CD4-positive, CD25-positive, alpha-beta regulatory T cell (primary cell): Measurements from ENCODE around the gene MRPL24. TPM values are rescaled to one million over a fixed set of nuclear protein-coding genes. Genes with fewer than 3 reads are reported as not detected.

Experiments
- ATAC-seq, 2 donors: fragments of 150-1000 bp; cut with Tn5 transposase; one replicate each; pipeline ENCODE4 v1.10.0; 2021; ENCODE audit warnings: low read depth in 2 of 2, moderate number of reproducible peaks in 2 of 2, moderate library complexity in 1 of 2
- DNase-seq, 3 donors: peaks; one replicate each; pipeline versions ENCODE4 v3.0.0 to v3.0.0-alpha.2; 2012 to 2022; ENCODE audit warnings: mixed read lengths in 1 of 3
- H3K27ac ChIP-seq: one replicate; pipeline ENCODE4 v1.7.0; 2013; ENCODE audit warnings: mild to moderate bottlenecking, low read length; ENCODE audit not compliant: insufficient read depth, poor library complexity, severe bottlenecking
- H3K27me3 ChIP-seq: one replicate; pipeline ENCODE4 v1.7.0; 2013; ENCODE audit warnings: low read length; ENCODE audit not compliant: control insufficient read depth, insufficient read depth
- H3K36me3 ChIP-seq: one replicate; pipeline ENCODE4 v1.7.0; 2013; ENCODE audit warnings: mild to moderate bottlenecking, low read length, moderate library complexity; ENCODE audit not compliant: control insufficient read depth, insufficient read depth
- H3K4me1 ChIP-seq: 2 replicates; pipeline ENCODE4 v1.7.0; 2013; ENCODE audit warnings: mild to moderate bottlenecking, low read length; ENCODE audit not compliant: insufficient read depth, control insufficient read depth, poor library complexity, severe bottlenecking
- H3K4me3 ChIP-seq: one replicate; pipeline ENCODE4 v1.7.0; 2013; ENCODE audit warnings: low read depth, mild to moderate bottlenecking, low read length, moderate library complexity
- H3K9me3 ChIP-seq, 2 experiments: 1 replicate in 1 of 2; 2 replicates in 1 of 2; pipeline ENCODE4 v1.7.0; 2013; ENCODE audit warnings: low read length in 2 of 2, mild to moderate bottlenecking in 1 of 2, moderate library complexity in 1 of 2; ENCODE audit not compliant: control insufficient read depth in 2 of 2
- H3K27ac Mint-ChIP-seq, 3 donors: one replicate each; pipeline ENCODE4 v1.8.0; 2020 to 2022; ENCODE audit warnings: mild to moderate bottlenecking in 3 of 3, mixed read lengths in 3 of 3, moderate library complexity in 2 of 3
- H3K27me3 Mint-ChIP-seq: one replicate; pipeline ENCODE4 v1.8.0; 2022; ENCODE audit warnings: mild to moderate bottlenecking, mixed read lengths
- H3K36me3 Mint-ChIP-seq: one replicate; pipeline ENCODE4 v1.8.0; 2020; ENCODE audit warnings: mixed read lengths
- H3K4me1 Mint-ChIP-seq, 4 donors: one replicate each; pipeline ENCODE4 v1.8.0; 2020 to 2022; ENCODE audit warnings: mixed read lengths in 4 of 4, mild to moderate bottlenecking in 1 of 4
- H3K4me3 Mint-ChIP-seq, 4 donors: one replicate each; pipeline ENCODE4 v1.8.0; 2020 to 2022; ENCODE audit warnings: mild to moderate bottlenecking in 4 of 4, mixed read lengths in 4 of 4, moderate library complexity in 3 of 4
- H3K9me3 Mint-ChIP-seq, 7 donors: one replicate each; pipeline ENCODE4 v1.8.0; 2020 to 2022; ENCODE audit warnings: mixed read lengths in 7 of 7, mild to moderate bottlenecking in 3 of 7, moderate library complexity in 2 of 7
- polyA plus RNA-seq, 4 donors: library from polyadenylated mRNA; unstranded; fragments of 300-500 nt; fragmentation: Illumina TruSeq; gene quantifications; one replicate each; pipeline ENCODE4 v1.2.3, GENCODE V29; 2021
- total RNA-seq: library from RNA; stranded (reverse); gene quantifications from one replicate; pipeline ENCODE4 v1.2.3, GENCODE V29; 2022

The MRPL24 gene
- total and polyA plus RNA-seq, 5 donors from 2014 or later = 18.2 to 86.4 (median 77.7) TPM

DNA sequence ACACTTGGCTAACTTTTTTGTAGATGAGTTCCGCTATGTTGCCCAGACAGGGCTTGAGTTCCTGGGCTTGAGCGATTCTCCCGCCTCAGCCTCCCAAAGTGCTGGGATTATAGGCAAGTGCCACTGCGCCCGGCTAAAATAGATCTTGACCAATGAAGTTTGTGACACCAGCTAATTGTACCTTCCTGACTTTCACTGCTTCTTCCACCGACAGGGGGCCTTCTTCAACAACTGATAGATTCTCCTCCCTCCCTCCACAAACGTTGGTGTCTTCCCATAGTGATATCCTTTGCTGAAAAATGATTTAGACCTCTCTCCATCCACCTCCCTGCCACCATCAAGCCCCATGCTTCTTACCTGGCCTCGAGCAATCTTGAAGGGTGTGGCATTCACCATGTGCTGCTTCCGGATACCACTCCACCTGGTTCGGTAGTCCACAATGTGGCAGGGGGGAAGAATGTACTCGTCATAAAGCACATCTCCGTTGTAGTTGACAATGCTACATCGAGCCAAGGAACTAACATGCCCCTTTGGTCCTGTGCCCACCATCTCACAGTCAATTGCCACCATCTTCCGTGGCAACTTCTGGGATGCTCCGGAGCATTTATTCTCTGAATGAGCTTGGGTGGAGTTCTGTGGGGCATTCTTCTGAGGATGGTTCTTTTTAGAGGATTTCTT, 14.2 kb downstream of the MRPL24 start:
- H3K9me3 Mint-ChIP-seq = no peaks in the 10 kb centered on the region
- no peaks in the 10 kb centered on the region for H3K27me3 Mint-ChIP-seq
- DNase-seq (peak in 2 of 3 donors; percentile 52 to 73), ATAC-seq (no peak)
- Histone ChIP-seq H3K36me3 (peaks cover 33% of the 10 kb centered on the region), H3K4me3 (peak overlapping the region; percentile 96), H3K27me3 (no peaks in the 10 kb centered on the region), H3K27ac (peak overlapping the region; percentile 99), H3K9me3 (no peaks in the 10 kb centered on the region), H3K4me1 (peaks cover 48% of the 10 kb centered on the region)
- H3K27ac Mint-ChIP-seq = no peak overlapping the region
- peaks cover 7 to 31% (median 21%) of the 10 kb centered on the region in 4 donors for H3K4me1 Mint-ChIP-seq
- no peak overlapping the region for H3K4me3 Mint-ChIP-seq
- H3K36me3 Mint-ChIP-seq = peaks cover 14% of the 10 kb centered on the region

DNA sequence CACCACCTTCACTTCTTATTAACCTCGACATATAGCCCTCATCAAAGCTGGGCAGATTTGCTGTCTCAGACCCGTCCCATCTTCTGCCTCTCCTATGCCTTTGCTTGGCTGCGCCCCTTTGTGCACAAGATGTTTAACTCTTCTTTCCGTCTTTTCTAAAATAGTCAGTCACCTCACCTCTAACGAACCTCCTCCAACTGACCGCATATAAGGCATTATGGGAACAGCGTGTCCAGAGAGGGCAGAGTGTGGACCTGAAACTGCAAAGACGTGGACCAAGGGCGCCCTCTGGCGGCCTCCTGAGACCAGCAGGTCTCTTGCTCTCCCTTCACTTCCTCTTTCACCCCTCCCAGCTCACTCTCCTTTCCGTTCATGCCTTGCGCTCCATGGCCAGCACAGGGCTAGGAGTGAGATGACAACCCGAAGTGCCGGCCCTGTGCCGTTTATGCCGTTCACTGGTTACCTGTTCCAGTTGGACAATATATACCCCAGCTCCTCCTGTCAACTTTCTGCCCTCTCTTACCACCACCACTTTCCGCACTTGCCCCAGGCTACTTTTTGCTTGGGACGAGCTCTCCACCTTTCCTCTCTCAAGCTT, 15.1 kb downstream of the MRPL24 start:
- Mint-ChIP-seq H3K27ac (no peak overlapping the region), H3K4me1 (peaks cover 7 to 30% (median 23%) of the 10 kb centered on the region in 4 donors), H3K36me3 (peaks cover 14% of the 10 kb centered on the region), H3K4me3 (no peak overlapping the region), H3K27me3 (no peaks in the 10 kb centered on the region), H3K9me3 (no peaks in the 10 kb centered on the region)
- DNase-seq (peak; percentile 71 to 84 (median 79)), ATAC-seq (peak; percentile 13 to 29)
- H3K4me1 ChIP-seq = peaks cover 48% of the 10 kb centered on the region
- peaks cover 42% of the 10 kb centered on the region for H3K36me3 ChIP-seq
- H3K9me3 ChIP-seq = no peaks in the 10 kb centered on the region
- H3K27ac ChIP-seq = no peak overlapping the region
- no peaks in the 10 kb centered on the region for H3K27me3 ChIP-seq
- H3K4me3 ChIP-seq = peak overlapping the region; percentile 96

DNA sequence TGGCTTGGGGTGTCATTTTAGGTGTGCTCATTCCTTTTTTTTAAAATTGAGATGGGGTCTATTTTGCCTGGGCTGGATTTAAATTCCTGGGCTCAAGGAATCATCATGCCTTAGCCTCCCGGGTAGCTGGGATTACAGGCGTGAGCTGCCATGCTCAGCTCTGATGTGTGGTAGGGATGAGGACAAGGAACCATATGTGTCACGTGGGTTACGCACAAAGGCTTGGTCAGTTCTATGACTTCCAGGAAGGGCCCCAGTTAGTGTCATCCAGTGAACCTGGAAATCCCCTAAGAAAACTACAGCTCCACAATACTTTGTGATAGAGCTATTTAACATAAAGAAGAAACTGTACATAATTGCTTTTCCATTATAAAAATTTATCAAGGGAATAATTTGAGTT, 19.4 kb downstream of the MRPL24 start:
- DNase-seq (no peak), ATAC-seq (no peak)
- no peaks in the 10 kb centered on the region for H3K27me3 ChIP-seq
- no peak overlapping the region for H3K4me3 Mint-ChIP-seq
- no peak overlapping the region for H3K27ac ChIP-seq
- H3K4me1 Mint-ChIP-seq = peaks cover 7 to 25% (median 13%) of the 10 kb centered on the region in 4 donors
- H3K4me1 ChIP-seq = peaks cover 27% of the 10 kb centered on the region
- no peaks in the 10 kb centered on the region for H3K9me3 ChIP-seq
- H3K36me3 Mint-ChIP-seq = peaks cover 21% of the 10 kb centered on the region
- peak overlapping the region in 1 of 3 donors; percentile 11 for H3K27ac Mint-ChIP-seq
- H3K4me3 ChIP-seq = no peak overlapping the region
- no peaks in the 10 kb centered on the region for H3K27me3 Mint-ChIP-seq
- H3K36me3 ChIP-seq = peaks cover 57% of the 10 kb centered on the region
- H3K9me3 Mint-ChIP-seq = no peaks in the 10 kb centered on the region

DNA sequence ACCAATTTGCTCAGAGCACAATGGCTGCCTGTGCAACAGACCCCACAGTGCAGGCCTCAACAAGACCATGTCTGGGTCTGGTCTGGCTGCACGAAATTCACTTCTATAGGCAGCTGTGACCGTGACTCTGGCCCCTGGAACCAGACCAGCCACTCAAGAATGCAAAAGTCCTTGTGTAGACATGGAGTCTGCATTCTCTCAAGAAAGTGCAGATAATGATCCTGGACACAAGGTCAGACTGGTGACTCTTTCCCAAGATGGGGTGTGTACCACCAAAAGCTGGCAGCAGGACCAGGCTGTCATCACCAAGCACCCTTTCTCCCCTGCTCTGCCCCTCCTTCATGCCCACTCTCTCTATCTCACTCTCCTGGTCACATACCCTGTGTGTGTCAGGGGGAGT, 19.8 kb downstream of the MRPL24 start:
- ATAC-seq = no peak
- Histone ChIP-seq H3K4me3 (no peak overlapping the region), H3K27ac (no peak overlapping the region), H3K36me3 (peaks cover 57% of the 10 kb centered on the region), H3K4me1 (peaks cover 23% of the 10 kb centered on the region), H3K9me3 (no peaks in the 10 kb centered on the region), H3K27me3 (no peaks in the 10 kb centered on the region)
- Mint-ChIP-seq H3K27ac (peak overlapping the region in 1 of 3 donors; percentile 11), H3K4me3 (no peak overlapping the region), H3K4me1 (peaks cover 7 to 29% (median 13%) of the 10 kb centered on the region in 4 donors), H3K36me3 (peaks cover 22% of the 10 kb centered on the region), H3K9me3 (no peaks in the 10 kb centered on the region), H3K27me3 (no peaks in the 10 kb centered on the region)
- no peak for DNase-seq

DNA sequence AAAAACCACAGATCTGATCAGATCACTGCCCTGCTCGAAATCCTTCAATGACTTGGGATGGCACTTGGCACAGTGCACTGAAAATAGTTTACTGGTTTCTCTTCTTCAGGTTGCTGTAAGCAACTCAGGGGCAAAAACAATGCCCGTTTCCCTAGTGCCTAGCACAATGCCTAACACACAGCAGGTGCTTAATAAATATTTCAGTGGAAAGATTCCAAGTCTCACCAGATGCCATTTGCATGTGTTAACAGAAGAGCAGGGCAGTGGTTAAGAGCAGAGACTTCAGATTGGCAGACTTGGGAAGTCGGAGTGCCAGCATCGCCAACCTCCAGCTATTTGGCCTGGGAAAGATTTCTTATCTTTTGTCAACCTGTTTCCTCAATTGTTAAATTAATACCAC, 23.5 kb downstream of the MRPL24 start:
- Mint-ChIP-seq H3K9me3 (no peaks in the 10 kb centered on the region), H3K4me3 (peak overlapping the region in 1 of 4 donors; percentile 5), H3K27ac (no peak overlapping the region), H3K4me1 (peaks cover 3 to 28% (median 6%) of the 10 kb centered on the region in 4 donors), H3K27me3 (no peaks in the 10 kb centered on the region), H3K36me3 (peaks cover 15% of the 10 kb centered on the region)
- DNase-seq (no peak), ATAC-seq (no peak)
- H3K4me3 ChIP-seq = no peak overlapping the region
- no peaks in the 10 kb centered on the region for H3K27me3 ChIP-seq
- no peaks in the 10 kb centered on the region for H3K4me1 ChIP-seq
- peaks cover 29% of the 10 kb centered on the region for H3K36me3 ChIP-seq
- no peaks in the 10 kb centered on the region for H3K9me3 ChIP-seq
- H3K27ac ChIP-seq = no peak overlapping the region

DNA sequence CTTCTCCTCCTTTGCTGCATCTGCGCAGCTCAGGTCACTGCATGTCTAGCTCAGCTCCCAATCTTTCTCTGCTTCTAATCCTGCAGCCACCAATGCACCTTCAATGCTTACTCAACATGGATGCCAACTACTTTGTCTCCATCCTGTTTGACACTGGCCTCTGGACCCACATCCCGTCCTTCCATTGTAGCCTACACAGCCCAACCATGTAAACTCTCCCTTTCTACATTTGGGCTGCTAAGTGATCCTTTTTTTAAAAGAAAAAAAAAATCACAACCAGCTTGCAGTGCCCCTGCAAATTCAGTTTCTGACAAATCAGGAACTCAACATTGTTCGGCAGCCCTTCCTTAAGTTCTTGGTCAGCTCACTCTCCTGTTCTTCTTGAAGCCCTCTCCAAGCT, 26.1 kb downstream of the MRPL24 start:
- no peak overlapping the region for H3K27ac ChIP-seq
- Mint-ChIP-seq H3K36me3 (peaks cover 15% of the 10 kb centered on the region), H3K4me1 (peaks cover 3 to 24% (median 4%) of the 10 kb centered on the region in 4 donors), H3K4me3 (peak overlapping the region in 1 of 4 donors; percentile 38), H3K27me3 (no peaks in the 10 kb centered on the region), H3K27ac (peak overlapping the region in 1 of 3 donors; percentile 53), H3K9me3 (no peaks in the 10 kb centered on the region)
- peaks cover 8% of the 10 kb centered on the region for H3K36me3 ChIP-seq
- no peak overlapping the region for H3K4me3 ChIP-seq
- H3K27me3 ChIP-seq = no peaks in the 10 kb centered on the region
- no peaks in the 10 kb centered on the region for H3K4me1 ChIP-seq
- ATAC-seq (no peak), DNase-seq (no peak)
- H3K9me3 ChIP-seq = no peaks in the 10 kb centered on the region

DNA sequence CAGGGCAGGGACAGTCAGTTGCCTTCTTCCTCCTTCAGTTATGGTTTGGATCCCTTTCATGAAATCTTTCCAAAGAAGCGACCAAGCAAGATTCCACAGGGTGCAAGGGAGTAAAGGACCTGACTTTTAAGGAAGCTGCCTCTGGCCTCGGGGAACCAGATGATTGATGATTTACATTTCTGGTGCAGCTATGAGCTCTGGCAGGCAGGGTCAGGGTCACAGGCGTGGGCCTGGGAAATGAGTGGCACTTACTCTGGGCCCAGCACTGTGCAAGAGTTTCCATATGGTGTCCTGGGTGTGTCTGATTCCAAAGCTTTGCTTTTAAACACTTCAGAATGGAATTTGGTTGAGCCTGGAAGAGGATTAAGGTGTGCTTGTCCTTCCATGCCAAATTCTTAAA, 28.3 kb downstream of the MRPL24 start:
- H3K9me3 ChIP-seq = no peaks in the 10 kb centered on the region
- Mint-ChIP-seq H3K27ac (no peak overlapping the region), H3K27me3 (peaks cover 6% of the 10 kb centered on the region), H3K9me3 (no peaks in the 10 kb centered on the region), H3K4me3 (no peak overlapping the region), H3K4me1 (peaks cover 3 to 32% (median 6%) of the 10 kb centered on the region in 4 donors), H3K36me3 (peaks cover 15% of the 10 kb centered on the region)
- ATAC-seq = no peak
- DNase-seq = no peak
- no peaks in the 10 kb centered on the region for H3K4me1 ChIP-seq
- no peaks in the 10 kb centered on the region for H3K27me3 ChIP-seq
- no peak overlapping the region for H3K27ac ChIP-seq
- peaks cover 4% of the 10 kb centered on the region for H3K36me3 ChIP-seq
- no peak overlapping the region for H3K4me3 ChIP-seq
